ENCODE data around the gene NCKAP5. TPM values are rescaled to one million over a fixed set of nuclear protein-coding genes. Genes with fewer than 3 reads are reported as not detected.

The NCKAP5 gene
- total and polyA plus RNA-seq, 2 donors (not counting 1 experiment from before 2014, with no cell fraction given): not detected

- H3K27ac Mint-ChIP-seq: no peak overlapping the region
- intact Hi-C loops (cut with micrococcal nuclease): no loop called here
- Histone ChIP-seq H3K4me3 (ENCODE audit: control extremely low read depth in 1 of 5, extremely low read depth in 1 of 5, insufficient read depth in 1 of 5, low read depth in 2 of 5, low read length in 4 of 5) (no peak overlapping the region), H3K79me2 (ENCODE audit: control insufficient read depth, insufficient read depth, low read length) (no peaks in the 10 kb centered on the region), H3K36me3 (replicated peaks in 1 of 2; ENCODE audit: control extremely low read depth in 1 of 2, control insufficient read depth in 1 of 2, extremely low read depth in 1 of 2, insufficient read depth in 2 of 2, low read length in 1 of 2) (no peaks in the 10 kb centered on the region), H2AFZ (ENCODE audit: insufficient read depth, low read depth, low read length, poor library complexity, severe bottlenecking) (no peak overlapping the region), H3K27me3 (replicated peaks in 1 of 4; ENCODE audit: control extremely low read depth in 1 of 4, control insufficient read depth in 3 of 4, insufficient read depth in 4 of 4, low read length in 3 of 4) (no peaks in the 10 kb centered on the region), H3K27ac (ENCODE audit: low read length in 2 of 2) (no peak overlapping the region), H3K9me3 (ENCODE audit: control extremely low read depth in 1 of 3, control insufficient read depth in 2 of 3, insufficient read depth in 1 of 3, low read length in 2 of 3) (peaks cover 0 to 1% (median 0%) of the 10 kb centered on the region in 3 donors), H3K4me1 (ENCODE audit: control insufficient read depth in 2 of 2, insufficient read depth in 2 of 2, low read length in 2 of 2) (no peaks in the 10 kb centered on the region), H3K4me2 (replicated peaks; ENCODE audit: low read depth, low read length, poor library complexity, severe bottlenecking) (no peak overlapping the region), H4K20me1 (ENCODE audit: control insufficient read depth, insufficient read depth, low read length, poor library complexity, severe bottlenecking) (no peaks in the 10 kb centered on the region), H3K9ac (ENCODE audit: low read length) (no peak overlapping the region)
- H3K27me3 Mint-ChIP-seq: peaks cover 2% of the 10 kb centered on the region
- CTCF ChIA-PET: no interaction called here
- H3K4me3 Mint-ChIP-seq: no peak overlapping the region
- ATAC-seq (ENCODE audit: low read depth) (no peak), DNase-seq (no peak)
- 100% methylated on average over 2 of the region's 4 CpGs for WGBS (ENCODE audit: insufficient coverage)
- POLR2A ChIA-PET: no interaction called here
- no peaks in the 10 kb centered on the region for H3K9me3 Mint-ChIP-seq (ENCODE audit: insufficient read depth)
- H3K4me1 Mint-ChIP-seq: no peaks in the 10 kb centered on the region
- TF ChIP-seq EZH2 (IDR thresholded peaks at IDR 0.05; ENCODE audit: borderline replicate concordance, insufficient read depth, low read depth, low read length, poor library complexity, severe bottlenecking): no peak
- TF ChIP-seq CTCF (IDR thresholded peaks at IDR 0.05): no peak
Observed at GRCh38 chr2:133346654-133347053, 221.6 kb downstream of the NCKAP5 start.

GRCh38 chr2:133345638-133346037 is 222.6 kb downstream of the NCKAP5 start:
- no peaks in the 10 kb centered on the region for H3K9me3 Mint-ChIP-seq (ENCODE audit: insufficient read depth)
- H2AFZ ChIP-seq (ENCODE audit: insufficient read depth, low read depth, low read length, poor library complexity, severe bottlenecking): no peak overlapping the region
- 92% methylated on average over 1 of the region's 1 CpG for WGBS (ENCODE audit: insufficient coverage)
- no peak for TF ChIP-seq CTCF (IDR thresholded peaks at IDR 0.05)
- no peak for TF ChIP-seq EZH2 (IDR thresholded peaks at IDR 0.05; ENCODE audit: borderline replicate concordance, insufficient read depth, low read depth, low read length, poor library complexity, severe bottlenecking)
- no peak overlapping the region for H3K27ac ChIP-seq (ENCODE audit: low read length in 2 of 2)
- no peak overlapping the region for H3K27ac Mint-ChIP-seq
- H4K20me1 ChIP-seq (ENCODE audit: control insufficient read depth, insufficient read depth, low read length, poor library complexity, severe bottlenecking): no peaks in the 10 kb centered on the region
- H3K4me1 ChIP-seq (ENCODE audit: control insufficient read depth in 2 of 2, insufficient read depth in 2 of 2, low read length in 2 of 2): no peaks in the 10 kb centered on the region
- no peaks in the 10 kb centered on the region for H3K79me2 ChIP-seq (ENCODE audit: control insufficient read depth, insufficient read depth, low read length)
- intact Hi-C loops (cut with micrococcal nuclease): no loop called here
- no peak overlapping the region for H3K4me3 Mint-ChIP-seq
- no peaks in the 10 kb centered on the region for H3K27me3 Mint-ChIP-seq
- CTCF ChIA-PET: no interaction called here
- peaks cover 0 to 1% (median 0%) of the 10 kb centered on the region in 3 donors for H3K9me3 ChIP-seq (ENCODE audit: control extremely low read depth in 1 of 3, control insufficient read depth in 2 of 3, insufficient read depth in 1 of 3, low read length in 2 of 3)
- no peaks in the 10 kb centered on the region for H3K36me3 ChIP-seq (replicated peaks in 1 of 2; ENCODE audit: control extremely low read depth in 1 of 2, control insufficient read depth in 1 of 2, extremely low read depth in 1 of 2, insufficient read depth in 2 of 2, low read length in 1 of 2)
- H3K4me2 ChIP-seq (replicated peaks; ENCODE audit: low read depth, low read length, poor library complexity, severe bottlenecking): no peak overlapping the region
- ATAC-seq (ENCODE audit: low read depth) (no peak), DNase-seq (no peak)
- H3K4me3 ChIP-seq (ENCODE audit: control extremely low read depth in 1 of 5, extremely low read depth in 1 of 5, insufficient read depth in 1 of 5, low read depth in 2 of 5, low read length in 4 of 5): no peak overlapping the region
- no peak overlapping the region for H3K9ac ChIP-seq (ENCODE audit: low read length)
- no peaks in the 10 kb centered on the region for H3K4me1 Mint-ChIP-seq
- POLR2A ChIA-PET: no interaction called here
- no peaks in the 10 kb centered on the region for H3K27me3 ChIP-seq (replicated peaks in 1 of 4; ENCODE audit: control extremely low read depth in 1 of 4, control insufficient read depth in 3 of 4, insufficient read depth in 4 of 4, low read length in 3 of 4)
